Activated naive CD4-positive, alpha-beta T cell treated with Interleukin-2 at 50 U/mL for 16 hours (primary cell): ENCODE data around the gene TRIM41.

ENCODE experiments used
- DNase-seq: peaks from one replicate; pipeline ENCODE4 v3.0.0-alpha.2; 2020

TRIM41 gene

GRCh38 chr5:181233801-181234454 lies 10.8 kb downstream of the TRIM41 start:
- DNase-seq, result no peak

- DNase-seq, result no peak
Observed at GRCh38 chr5:181234455-181235306, 11.6 kb downstream of the TRIM41 start.

- DNase-seq, result no peak
Observed at GRCh38 chr5:181235323-181235688, 12.2 kb downstream of the TRIM41 start.

DNA sequence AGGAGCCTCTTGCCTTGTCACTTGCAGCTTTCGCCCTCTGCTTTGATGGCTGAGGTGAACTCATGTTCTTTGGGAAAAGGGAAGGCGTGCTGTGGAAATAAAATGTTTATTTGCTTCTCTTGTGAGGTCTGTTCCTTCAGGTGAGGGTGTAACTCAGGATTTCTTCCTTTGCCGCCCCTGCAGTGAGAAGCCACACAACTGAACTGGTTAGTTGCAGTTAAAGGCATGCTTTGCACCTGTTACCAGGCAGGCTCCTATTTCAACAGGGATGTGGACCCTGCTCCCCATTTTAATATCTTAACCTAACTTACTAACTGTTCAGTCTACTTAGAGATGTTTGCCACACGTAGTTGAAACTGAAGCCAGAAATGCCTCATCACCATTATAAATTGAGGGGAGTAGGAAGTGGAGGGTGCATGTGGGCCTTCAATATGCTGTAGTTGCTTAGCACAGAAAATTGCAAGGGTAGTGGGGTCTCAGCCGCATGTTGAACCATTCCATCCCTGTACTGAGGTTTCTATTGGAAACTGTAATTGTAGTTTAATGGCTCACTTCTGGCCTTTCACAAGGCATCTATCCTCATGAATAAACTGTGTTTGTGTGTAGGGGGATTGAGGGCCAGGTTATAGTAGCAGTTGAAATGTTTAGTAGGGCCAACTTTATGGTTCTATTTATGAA lies 12.7 kb downstream of the TRIM41 start:
- DNase-seq, result no peak

DNA sequence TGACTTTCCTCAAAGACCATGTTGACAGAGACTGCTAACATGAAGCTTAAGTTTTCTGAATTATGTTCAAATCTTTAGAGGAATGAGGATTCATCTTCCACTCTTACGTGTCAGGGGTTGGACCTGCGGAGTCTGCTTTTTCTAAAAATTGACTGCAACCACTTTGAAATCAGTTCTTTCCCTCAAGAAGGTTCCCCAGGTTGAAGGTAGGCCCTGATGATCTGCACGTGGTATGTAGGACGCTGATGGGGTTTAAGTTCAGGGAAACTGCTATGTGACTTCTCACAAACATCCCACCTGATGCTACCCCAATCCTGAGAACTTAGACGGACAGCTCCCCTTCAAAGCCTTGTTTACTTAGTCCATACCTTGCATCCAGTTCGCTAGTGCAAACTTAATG lies 13.4 kb downstream of the TRIM41 start:
- DNase-seq, result no peak

- no peak for DNase-seq
Observed at GRCh38 chr5:181236954-181237641, 14.0 kb downstream of the TRIM41 start.

DNA sequence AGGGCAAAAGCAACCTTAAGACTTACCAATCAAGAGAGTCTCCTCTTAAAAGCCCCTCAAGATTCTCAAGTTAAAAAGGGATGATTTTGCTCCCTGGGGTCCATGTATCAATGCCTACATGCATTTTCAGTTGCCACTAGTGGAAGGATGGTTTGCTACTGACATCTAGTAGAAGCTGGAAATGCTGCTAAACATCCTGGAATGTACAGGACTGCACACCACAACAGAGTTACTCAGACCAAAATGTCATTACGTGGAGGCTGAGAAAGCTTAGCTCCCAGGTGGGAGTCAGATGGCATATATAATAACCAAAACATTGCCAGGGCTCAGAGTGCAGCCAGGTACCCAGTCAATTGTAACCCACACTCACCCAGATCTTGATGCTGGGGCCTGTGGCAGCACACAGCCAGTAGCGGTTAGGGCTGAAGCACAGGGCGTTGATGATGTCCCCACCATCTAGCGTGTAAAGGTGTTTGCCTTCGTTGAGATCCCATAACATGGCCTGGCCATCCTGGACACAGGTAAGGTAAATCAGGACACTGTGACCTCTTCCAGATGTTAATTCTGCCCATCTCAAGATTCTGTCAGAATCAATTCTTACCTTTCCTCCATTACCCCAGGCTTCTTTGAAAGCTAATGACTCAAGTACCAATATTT lies 14.8 kb downstream of the TRIM41 start:
- no peak for DNase-seq

DNA sequence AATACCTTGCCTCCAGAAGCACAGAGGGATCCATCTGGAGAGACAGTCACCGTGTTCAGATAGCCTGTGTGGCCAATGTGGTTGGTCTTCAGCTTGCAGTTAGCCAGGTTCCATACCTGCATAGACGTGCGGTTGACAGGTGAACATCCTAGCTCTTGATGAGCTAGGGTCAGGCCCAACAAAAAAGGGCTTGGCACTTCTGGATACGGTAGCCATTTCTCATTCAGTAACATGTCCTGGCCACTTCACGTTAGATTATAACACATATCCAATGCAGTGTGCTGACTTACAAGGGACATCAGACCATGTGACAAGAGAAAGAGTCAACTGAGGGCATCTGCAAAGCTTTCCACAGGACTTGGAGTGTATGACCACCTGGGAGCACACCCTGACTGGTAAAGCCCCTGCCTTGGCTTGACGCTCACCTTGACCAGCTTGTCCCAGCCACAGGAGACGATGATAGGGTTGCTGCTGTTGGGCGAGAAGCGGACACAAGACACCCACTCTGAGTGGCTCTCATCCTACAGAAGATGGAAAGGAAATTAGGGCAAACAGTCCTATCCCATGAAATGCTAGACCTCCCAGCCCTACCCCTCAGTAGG lies 16.1 kb downstream of the TRIM41 start:
- DNase-seq, result no peak

- DNase-seq, result peak; percentile 70
Observed at GRCh38 chr5:181241393-181241975, 18.4 kb downstream of the TRIM41 start.

- no peak for DNase-seq
Observed at GRCh38 chr5:181242031-181242451, 19.0 kb downstream of the TRIM41 start.

GRCh38 chr5:181243018-181243563 lies 20.0 kb downstream of the TRIM41 start:
- DNase-seq, result no peak

GRCh38 chr5:181243564-181244343 lies 20.7 kb downstream of the TRIM41 start, which contains the start of gene RACK1:
RACK1 (minus strand) TSS chr5:181243906; CDS start chr5:181243800, 106 bp downstream.
- peak; percentile 91 for DNase-seq

DNA sequence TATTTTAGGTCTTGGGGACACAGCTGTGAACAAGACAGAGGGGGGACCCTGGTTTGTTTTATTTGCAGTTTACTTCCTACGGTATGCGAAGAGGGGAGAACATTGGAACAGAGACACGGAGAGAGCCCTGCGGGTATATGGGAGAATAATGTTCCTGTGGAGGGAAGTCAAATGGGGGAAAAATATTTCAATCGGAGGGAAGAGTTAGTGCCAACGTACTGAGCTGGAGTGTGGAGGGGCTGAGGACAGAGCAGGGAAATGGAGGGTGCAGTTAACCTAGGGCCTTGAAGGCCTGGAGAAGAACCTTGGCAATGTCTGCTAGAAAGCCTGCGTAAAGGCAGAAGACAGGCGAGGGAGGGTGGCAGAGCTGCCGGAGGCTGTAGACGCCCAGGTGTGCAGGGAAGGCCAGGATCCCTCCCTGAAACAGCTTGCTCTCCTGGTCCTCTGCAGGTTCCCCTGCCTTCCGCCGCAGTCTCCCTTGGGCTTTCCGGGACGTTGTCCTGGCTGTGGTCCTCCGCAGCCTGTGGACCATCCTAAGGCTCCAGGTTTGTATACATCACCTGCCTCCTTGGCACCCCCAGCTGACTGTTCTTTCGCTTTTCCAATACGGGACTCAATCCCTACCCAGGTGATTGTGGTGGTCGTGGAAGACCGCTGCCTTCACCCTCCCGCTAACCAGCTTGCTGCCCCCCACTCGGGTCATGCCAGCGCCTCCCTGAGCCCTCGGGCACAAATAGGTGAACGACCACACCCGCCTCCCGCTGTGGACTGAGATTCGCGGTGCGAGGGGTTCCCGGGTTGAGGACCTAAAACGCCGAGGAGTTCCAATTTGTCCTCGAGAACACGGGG lies 22.6 kb downstream of the TRIM41 start:
- DNase-seq, result no peak

DNA sequence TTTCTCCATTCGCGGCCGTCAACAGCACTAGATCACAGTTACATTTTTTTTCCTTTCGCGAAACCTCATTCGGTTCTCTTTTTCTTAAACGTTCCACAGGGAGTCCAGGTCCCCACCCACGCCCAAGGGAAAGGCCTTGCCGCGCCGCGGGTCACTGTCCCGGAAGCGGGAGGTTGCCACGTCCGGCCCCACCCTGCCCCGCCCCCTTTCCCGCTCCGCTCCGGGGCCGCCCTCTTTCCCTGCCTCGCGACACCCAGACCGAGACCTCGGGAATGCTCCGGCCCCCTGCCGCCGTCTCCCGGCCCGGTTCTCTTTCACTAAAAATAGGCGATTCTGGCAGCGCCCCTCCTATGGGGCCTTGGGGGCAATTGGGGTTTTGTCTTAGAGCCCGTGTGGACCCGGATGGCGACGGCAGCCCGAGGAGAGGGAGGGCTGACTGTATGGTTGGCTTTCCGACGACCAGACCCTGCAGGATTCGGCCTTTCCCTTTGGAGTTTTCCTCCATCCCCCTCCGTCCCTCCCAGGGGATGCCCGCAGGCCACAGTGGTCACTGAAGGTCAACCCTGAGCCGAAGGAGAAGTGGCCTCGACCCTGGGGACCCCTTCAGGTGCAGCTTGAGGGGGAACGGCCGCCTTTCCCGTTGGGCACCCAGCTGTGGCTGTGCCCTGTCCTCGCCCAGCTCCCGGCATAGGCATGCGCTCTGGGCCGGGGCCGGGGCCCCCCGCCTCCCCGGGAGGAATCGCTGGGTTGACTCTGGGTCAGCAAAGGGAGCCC lies 23.4 kb downstream of the TRIM41 start:
- DNase-seq, result peak; percentile 80

DNA sequence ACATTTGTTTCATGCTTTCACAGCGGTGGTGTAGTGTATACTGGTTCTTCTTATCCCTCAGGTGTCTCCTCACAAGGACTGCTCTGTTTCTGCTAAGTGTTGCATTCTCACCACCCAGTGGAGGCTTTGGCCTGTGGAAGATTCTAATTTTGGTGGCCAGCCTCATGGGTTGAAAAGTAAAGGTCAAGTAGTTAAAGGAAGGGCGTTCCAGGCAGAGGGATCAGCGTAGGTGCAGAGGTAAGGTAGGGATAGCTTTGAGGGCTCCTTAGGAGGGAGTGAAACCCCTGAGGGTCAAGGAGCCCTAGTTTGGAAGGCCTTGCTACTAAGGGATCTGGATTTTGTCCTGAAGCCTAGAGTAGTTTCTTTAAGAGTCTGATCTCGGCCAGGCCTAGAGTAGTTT lies 25.2 kb downstream of the TRIM41 start:
- no peak for DNase-seq

- no peak for DNase-seq
Observed at GRCh38 chr5:181255276-181255675, 32.2 kb downstream of the TRIM41 start.

- DNase-seq, result no peak
Observed at GRCh38 chr5:181255836-181256578, 32.9 kb downstream of the TRIM41 start.

GRCh38 chr5:181258576-181258975 lies 35.5 kb downstream of the TRIM41 start:
- DNase-seq, result no peak
